ENCODE results near the gene CFHR3. TPM values are rescaled to one million over a fixed set of nuclear protein-coding genes. Genes with fewer than 3 reads are reported as not detected.
"Not testable (repeated sequence)": the region's sequence is repeated elsewhere in the genome, so short reads cannot be mapped to it uniquely, and the experiment has no call there.

CFHR3 gene
- total and polyA plus RNA-seq, 9 of the 15 experiments (the other 6 are each of a cell fraction or from before 2014, with no cell fraction given): 0.14 to 0.47 (median 0.24) TPM

- H3K9ac ChIP-seq (ENCODE audit: insufficient read depth in 1 of 2, low read depth in 2 of 2, low read length in 2 of 2); H3K4me1 ChIP-seq (replicated peaks in 1 of 2; ENCODE audit: control insufficient read depth in 2 of 2, insufficient read depth in 2 of 2, low read length in 2 of 2); H3K9me1 ChIP-seq (ENCODE audit: control insufficient read depth, insufficient read depth, low read length); H3K9me3 ChIP-seq (replicated peaks; ENCODE audit: control insufficient read depth, insufficient read depth, low read depth, low read length); H3K27me3 ChIP-seq (ENCODE audit: control insufficient read depth in 2 of 2, insufficient read depth in 2 of 2, low read length in 2 of 2); H4K20me1 ChIP-seq (replicated peaks; ENCODE audit: control insufficient read depth, insufficient read depth, low read length); H3K27ac ChIP-seq (ENCODE audit: extremely low read depth, low read depth, low read length); H3K4me3 ChIP-seq; CTCF ChIA-PET (ENCODE audit: low intra/inter-chr PET ratio); H2AFZ ChIP-seq (ENCODE audit: low read depth, low read length); H3K79me2 ChIP-seq (ENCODE audit: control insufficient read depth, insufficient read depth, low read length); H3K4me2 ChIP-seq (ENCODE audit: insufficient read depth, low read length); FAIRE-seq; POLR2A ChIA-PET; BruUV-seq (replicated peaks): not testable (repeated sequence)
- peaks cover 18% of the 10 kb centered on the region; the same call in 2 of the 3 replicates for H3K36me3 ChIP-seq (ENCODE audit: control insufficient read depth, insufficient read depth, low read length)
- 32% methylated on average over 6 of the region's 6 CpGs for WGBS (ENCODE audit: insufficient coverage, low coverage, missing lambda C conversion rate)
- DNase-seq (ENCODE audit: extremely low read depth in 1 of 4, low spot score in 3 of 4) (peak in 2 of 4 experiments; percentile 14 to 33), ATAC-seq (peak; percentile 81)
- in situ Hi-C loops (cut with MboI) (loop anchor here (25.0 kb wide), 1 partner anchor 619 kb away; no protein-coding TSS in a partner anchor), intact Hi-C loops (cut with micrococcal nuclease) (loop anchor here (5.0 kb wide), 2 partner anchors 114 to 434 kb away; no protein-coding TSS in a partner anchor)
- peak in 2 of 3 experiments; percentile 21 to 35; a peak in 2 of 6 replicates for TF ChIP-seq CTCF (IDR thresholded peaks at IDR 0.05 in 2 of 3, conservative IDR thresholded peaks at IDR 0.05 in 1 of 3; ENCODE audit: insufficient read depth in 2 of 3, low read depth in 1 of 3, low read length in 3 of 3)
- peak; percentile 26 to 60; a peak in 3 of 4 replicates for TF ChIP-seq RAD21 (CRISPR knock-in tag; conservative IDR thresholded peaks at IDR 0.05 in 1 of 2, IDR thresholded peaks at IDR 0.05 in 1 of 2)
These were observed 31.4 kb upstream of the CFHR3 start for GRCh38 chr1:196743244-196743643.

- in situ Hi-C loops (cut with MboI); H3K27me3 ChIP-seq (ENCODE audit: control insufficient read depth in 2 of 2, insufficient read depth in 2 of 2, low read length in 2 of 2); H3K79me2 ChIP-seq (ENCODE audit: control insufficient read depth, insufficient read depth, low read length); H3K36me3 ChIP-seq (ENCODE audit: control insufficient read depth, insufficient read depth, low read length); H3K9ac ChIP-seq (ENCODE audit: insufficient read depth in 1 of 2, low read depth in 2 of 2, low read length in 2 of 2); H3K4me2 ChIP-seq (ENCODE audit: insufficient read depth, low read length); H3K27ac ChIP-seq (ENCODE audit: extremely low read depth, low read depth, low read length); BruUV-seq (replicated peaks); H4K20me1 ChIP-seq (replicated peaks; ENCODE audit: control insufficient read depth, insufficient read depth, low read length); H3K9me3 ChIP-seq (replicated peaks; ENCODE audit: control insufficient read depth, insufficient read depth, low read depth, low read length); H2AFZ ChIP-seq (ENCODE audit: low read depth, low read length); intact Hi-C loops (cut with micrococcal nuclease); H3K4me3 ChIP-seq; FAIRE-seq; H3K4me1 ChIP-seq (replicated peaks in 1 of 2; ENCODE audit: control insufficient read depth in 2 of 2, insufficient read depth in 2 of 2, low read length in 2 of 2); H3K9me1 ChIP-seq (ENCODE audit: control insufficient read depth, insufficient read depth, low read length); ATAC-seq; CTCF ChIA-PET (ENCODE audit: low intra/inter-chr PET ratio); POLR2A ChIA-PET; DNase-seq (ENCODE audit: extremely low read depth in 1 of 4, low spot score in 3 of 4): not testable (repeated sequence)
- 0% methylated on average over 3 of the region's 4 CpGs for WGBS (ENCODE audit: insufficient coverage, low coverage, missing lambda C conversion rate)
These were observed 9.5 kb upstream of the CFHR3 start for GRCh38 chr1:196765019-196765740.

All from K562 (cell line).